ENCODE measurements around the gene HES7.

DNA sequence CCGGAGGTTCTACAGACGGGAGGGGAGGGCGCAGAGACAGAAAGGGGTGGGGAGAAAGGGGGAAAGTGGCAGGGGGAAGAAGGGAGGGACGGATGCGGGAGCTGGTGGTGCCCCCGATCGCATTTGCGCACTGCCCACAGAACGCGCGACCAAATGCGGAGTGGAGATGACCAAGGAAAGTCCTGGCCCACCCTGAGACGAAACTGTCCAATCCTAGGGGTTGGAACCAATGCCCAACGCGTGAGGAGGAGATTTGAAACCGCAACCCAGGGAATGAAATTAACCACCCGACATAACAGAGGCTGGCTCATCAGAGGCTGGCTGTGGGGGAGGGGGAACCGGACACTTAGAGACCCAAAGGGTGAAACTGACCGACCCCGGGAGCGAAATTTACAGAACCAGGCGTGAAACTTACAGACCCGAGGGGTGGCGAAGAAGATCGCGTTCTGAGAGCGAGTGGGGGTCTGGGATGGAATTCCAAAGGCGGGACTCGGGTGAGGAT, 1.4 kb downstream of the HES7 start:
- TF ChIP-seq, protein P1, sequence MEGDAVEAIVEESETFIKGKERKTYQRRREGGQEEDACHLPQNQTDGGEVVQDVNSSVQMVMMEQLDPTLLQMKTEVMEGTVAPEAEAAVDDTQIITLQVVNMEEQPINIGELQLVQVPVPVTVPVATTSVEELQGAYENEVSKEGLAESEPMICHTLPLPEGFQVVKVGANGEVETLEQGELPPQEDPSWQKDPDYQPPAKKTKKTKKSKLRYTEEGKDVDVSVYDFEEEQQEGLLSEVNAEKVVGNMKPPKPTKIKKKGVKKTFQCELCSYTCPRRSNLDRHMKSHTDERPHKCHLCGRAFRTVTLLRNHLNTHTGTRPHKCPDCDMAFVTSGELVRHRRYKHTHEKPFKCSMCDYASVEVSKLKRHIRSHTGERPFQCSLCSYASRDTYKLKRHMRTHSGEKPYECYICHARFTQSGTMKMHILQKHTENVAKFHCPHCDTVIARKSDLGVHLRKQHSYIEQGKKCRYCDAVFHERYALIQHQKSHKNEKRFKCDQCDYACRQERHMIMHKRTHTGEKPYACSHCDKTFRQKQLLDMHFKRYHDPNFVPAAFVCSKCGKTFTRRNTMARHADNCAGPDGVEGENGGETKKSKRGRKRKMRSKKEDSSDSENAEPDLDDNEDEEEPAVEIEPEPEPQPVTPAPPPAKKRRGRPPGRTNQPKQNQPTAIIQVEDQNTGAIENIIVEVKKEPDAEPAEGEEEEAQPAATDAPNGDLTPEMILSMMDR (IDR thresholded peaks at IDR 0.05; ENCODE audit: poor library complexity, severe bottlenecking): no peak
- TF ChIP-seq POLR2AphosphoS5 (IDR thresholded peaks at IDR 0.05) (peak; percentile 17), SMC3 (conservative IDR thresholded peaks at IDR 0.05; ENCODE audit: poor library complexity) (no peak)

All from neural cell (in vitro differentiated cells).